HepG2 (cell line): ENCODE measurements around the gene MED13L. TPM values are rescaled to one million over a fixed set of nuclear protein-coding genes. Genes with fewer than 3 reads are reported as not detected.

Source experiments
- EP300 ChIP-seq, 3 experiments: sonication (generic) in 1 of 3; formaldehyde crosslinking in 1 of 3; IDR thresholded peaks; 2 replicates each; pipeline versions ENCODE4 v1.5.1 to v1.6.1; 2011 to 2020; ENCODE audit warnings: low read depth in 2 of 3, low read length in 2 of 3, borderline replicate concordance in 1 of 3, improper control_type of control experiment in 1 of 3, mild to moderate bottlenecking in 1 of 3, missing genetic modification reagents in 1 of 3, moderate library complexity in 1 of 3
- FOXK2 ChIP-seq: fragments of 450-650 bp; IDR thresholded peaks from 2 replicates; pipeline ENCODE4 v1.6.1; 2016
- FOXP1 ChIP-seq, 2 experiments: fragments of 450-650 bp in 1 of 2; IDR thresholded peaks; 2 replicates each; pipeline ENCODE4 v1.6.1; 2017 to 2018; ENCODE audit warnings: antibody characterized with exemption in 1 of 2
- KMT2A ChIP-seq: sonication (generic); formaldehyde crosslinking; IDR thresholded peaks from 2 replicates; pipeline ENCODE4 v1.4.0; 2020; ENCODE audit warnings: missing genetic modification reagents
- NR1H2 ChIP-seq: sonication (generic); formaldehyde crosslinking; IDR thresholded peaks from 2 replicates; pipeline ENCODE4 v1.8.1; 2022; ENCODE audit warnings: low read depth, missing genetic modification reagents, borderline replicate concordance
- SIN3A ChIP-seq: IDR thresholded peaks from 2 replicates; pipeline ENCODE4 v1.6.1; 2011; ENCODE audit warnings: low read depth, mild to moderate bottlenecking, control low read depth, low read length, borderline replicate concordance
- SOX13 ChIP-seq, 3 experiments: fragments of 450-650 bp in 1 of 3; sonication (generic) in 1 of 3; formaldehyde crosslinking in 1 of 3; IDR thresholded peaks in 2 of 3; conservative IDR thresholded peaks in 1 of 3; 2 replicates each; pipeline versions ENCODE4 v1.5.0 to v1.6.1; 2016 to 2020; ENCODE audit warnings: antibody characterized with exemption in 1 of 3, mild to moderate bottlenecking in 1 of 3, missing compliant biosample characterization in 1 of 3, missing genetic modification reagents in 1 of 3, moderate library complexity in 1 of 3
- ZNF121 ChIP-seq: sonication (generic); formaldehyde crosslinking; IDR thresholded peaks from 2 replicates; pipeline ENCODE4 v1.5.0; 2020; ENCODE audit warnings: mild to moderate bottlenecking, missing genetic modification reagents
- ZNF124 ChIP-seq: sonication (generic); formaldehyde crosslinking; IDR thresholded peaks from 2 replicates; pipeline ENCODE4 v1.4.0; 2020; ENCODE audit warnings: missing genetic modification reagents
- ZNF234 ChIP-seq: sonication (generic); formaldehyde crosslinking; conservative IDR thresholded peaks from 2 replicates; pipeline ENCODE4 v1.5.1; 2020; ENCODE audit warnings: mild to moderate bottlenecking, missing genetic modification reagents
- ZNF3 ChIP-seq: IDR thresholded peaks from 2 replicates; pipeline ENCODE4 v1.7.0; 2017; ENCODE audit warnings: inconsistent platforms
- ZNF619 ChIP-seq: sonication (generic); formaldehyde crosslinking; IDR thresholded peaks from 2 replicates; pipeline ENCODE4 v1.4.0; 2020; ENCODE audit warnings: mild to moderate bottlenecking, missing genetic modification reagents
- polyA plus RNA-seq, 8 experiments: library from polyadenylated mRNA; depleted of rRNA in 3 of 8; stranded (reverse) in 7 of 8; unstranded in 1 of 8; fragments of >200 nt; fragmentation: Illumina TruSeq in 4 of 8; extraction: Trizol in 4 of 8; gene quantifications; 2 replicates each; pipeline versions ENCODE4 v1.2.1 to v1.2.3, GENCODE V29; 2011 to 2016; ENCODE audit warnings: low read depth in 4 of 8, missing spikeins in 1 of 8, mixed read lengths in 1 of 8; ENCODE audit not compliant: insufficient read depth in 1 of 8
- total RNA-seq, 5 experiments: library from RNA; depleted of rRNA; stranded (reverse); fragments of >200 nt; fragmentation: Illumina TruSeq; extraction: Trizol; gene quantifications; 2 replicates each; pipeline ENCODE4 v1.2.3, GENCODE V29; 2016; ENCODE audit warnings: low read depth in 1 of 5
- TF ChIP-seq, protein P1 (sequence below): IDR thresholded peaks from 2 replicates; pipeline ENCODE4 v1.6.1; 2012; ENCODE audit warnings: low read length, improper control_type of control experiment
- TF ChIP-seq, protein P2 (sequence below): IDR thresholded peaks from 2 replicates; pipeline ENCODE4 v1.4.0; 2020; ENCODE audit warnings: mild to moderate bottlenecking, missing genetic modification reagents
- TF ChIP-seq, protein P3 (sequence below): sonication (generic); formaldehyde crosslinking; IDR thresholded peaks from 2 replicates; pipeline ENCODE4 v1.8.1; 2022; ENCODE audit warnings: low read depth, mild to moderate bottlenecking, missing genetic modification reagents
- TF ChIP-seq, protein P4 (sequence below): sonication (generic); formaldehyde crosslinking; IDR thresholded peaks from 2 replicates; pipeline ENCODE4 v1.8.0; 2023; ENCODE audit warnings: mild to moderate bottlenecking, missing genetic modification reagents

Gene MED13L
- total and polyA plus RNA-seq, 2 of the 13 experiments (the other 11 are each of a cell fraction or from before 2014, with no cell fraction given): 24.8 to 38.9 TPM

DNA sequence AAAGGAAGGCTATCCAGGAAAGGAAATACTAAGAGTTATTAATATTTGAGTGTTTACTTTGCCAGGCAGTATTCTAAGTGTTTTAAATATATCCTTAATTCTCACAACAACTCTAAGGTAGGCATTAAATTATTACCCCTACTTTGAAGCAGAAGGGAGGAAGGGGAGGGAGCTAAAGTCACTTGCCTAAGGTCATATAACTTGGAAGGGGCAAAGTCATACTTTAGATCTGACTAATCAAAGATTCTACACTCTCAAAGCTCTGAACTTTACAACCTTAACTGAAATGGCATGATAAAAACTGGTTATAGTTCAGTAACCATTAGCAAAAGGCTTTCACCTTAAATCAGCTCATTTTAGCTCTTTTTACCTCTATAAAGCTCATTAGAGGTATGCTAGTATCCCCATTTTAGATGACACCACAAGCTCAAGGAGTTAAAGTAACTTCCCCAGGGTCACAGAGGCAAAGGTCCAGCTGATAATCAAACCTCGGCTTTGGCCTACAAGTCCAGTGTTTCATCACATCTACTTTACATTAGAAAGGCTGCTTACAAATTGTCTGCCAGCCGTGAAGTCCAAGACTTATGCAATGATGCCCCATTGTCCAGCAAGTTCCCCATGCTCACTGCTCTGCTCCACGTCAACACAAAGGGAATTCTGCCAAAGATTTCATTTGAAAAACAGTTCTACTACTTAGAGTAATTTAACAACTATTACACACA, 223.9 kb downstream of the MED13L start (continued):
- TF ChIP-seq ZNF124 (CRISPR knock-in tag) (no peak), ZNF3 (CRISPR knock-in tag) (no peak), EP300 (IDR thresholded peaks at IDR 0.05; ENCODE audit: low read depth in 2 of 2, low read length in 2 of 2) (peak in 1 of 2 experiments; percentile 40; a peak in 1 of 4 replicates), EP300 (CRISPR knock-in tag; IDR thresholded peaks at IDR 0.05; ENCODE audit: borderline replicate concordance) (no peak), ZNF619 (CRISPR knock-in tag) (no peak), SIN3A (no peak), FOXK2 (0 out of 2 replicates have a peak, but pooled peaks have one; percentile 18), FOXP1 (IDR thresholded peaks at IDR 0.05) (no peak), FOXP1 (CRISPR knock-in tag; IDR thresholded peaks at IDR 0.05) (peak; percentile 43; the same call in 1 of the 2 replicates), NR1H2 (CRISPR knock-in tag) (no peak), ZNF121 (no peak), ZNF234 (no peak), KMT2A (CRISPR knock-in tag) (no peak), SOX13 (IDR thresholded peaks at IDR 0.05) (peak; percentile 89), SOX13 (CRISPR knock-in tag; conservative IDR thresholded peaks at IDR 0.05 in 1 of 2, IDR thresholded peaks at IDR 0.05 in 1 of 2) (peak in 1 of 2 experiments; percentile 95; a peak in 2 of 4 replicates)
- TF ChIP-seq, protein P1, sequence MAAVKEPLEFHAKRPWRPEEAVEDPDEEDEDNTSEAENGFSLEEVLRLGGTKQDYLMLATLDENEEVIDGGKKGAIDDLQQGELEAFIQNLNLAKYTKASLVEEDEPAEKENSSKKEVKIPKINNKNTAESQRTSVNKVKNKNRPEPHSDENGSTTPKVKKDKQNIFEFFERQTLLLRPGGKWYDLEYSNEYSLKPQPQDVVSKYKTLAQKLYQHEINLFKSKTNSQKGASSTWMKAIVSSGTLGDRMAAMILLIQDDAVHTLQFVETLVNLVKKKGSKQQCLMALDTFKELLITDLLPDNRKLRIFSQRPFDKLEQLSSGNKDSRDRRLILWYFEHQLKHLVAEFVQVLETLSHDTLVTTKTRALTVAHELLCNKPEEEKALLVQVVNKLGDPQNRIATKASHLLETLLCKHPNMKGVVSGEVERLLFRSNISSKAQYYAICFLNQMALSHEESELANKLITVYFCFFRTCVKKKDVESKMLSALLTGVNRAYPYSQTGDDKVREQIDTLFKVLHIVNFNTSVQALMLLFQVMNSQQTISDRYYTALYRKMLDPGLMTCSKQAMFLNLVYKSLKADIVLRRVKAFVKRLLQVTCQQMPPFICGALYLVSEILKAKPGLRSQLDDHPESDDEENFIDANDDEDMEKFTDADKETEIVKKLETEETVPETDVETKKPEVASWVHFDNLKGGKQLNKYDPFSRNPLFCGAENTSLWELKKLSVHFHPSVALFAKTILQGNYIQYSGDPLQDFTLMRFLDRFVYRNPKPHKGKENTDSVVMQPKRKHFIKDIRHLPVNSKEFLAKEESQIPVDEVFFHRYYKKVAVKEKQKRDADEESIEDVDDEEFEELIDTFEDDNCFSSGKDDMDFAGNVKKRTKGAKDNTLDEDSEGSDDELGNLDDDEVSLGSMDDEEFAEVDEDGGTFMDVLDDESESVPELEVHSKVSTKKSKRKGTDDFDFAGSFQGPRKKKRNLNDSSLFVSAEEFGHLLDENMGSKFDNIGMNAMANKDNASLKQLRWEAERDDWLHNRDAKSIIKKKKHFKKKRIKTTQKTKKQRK: no peak
- TF ChIP-seq, protein P2, sequence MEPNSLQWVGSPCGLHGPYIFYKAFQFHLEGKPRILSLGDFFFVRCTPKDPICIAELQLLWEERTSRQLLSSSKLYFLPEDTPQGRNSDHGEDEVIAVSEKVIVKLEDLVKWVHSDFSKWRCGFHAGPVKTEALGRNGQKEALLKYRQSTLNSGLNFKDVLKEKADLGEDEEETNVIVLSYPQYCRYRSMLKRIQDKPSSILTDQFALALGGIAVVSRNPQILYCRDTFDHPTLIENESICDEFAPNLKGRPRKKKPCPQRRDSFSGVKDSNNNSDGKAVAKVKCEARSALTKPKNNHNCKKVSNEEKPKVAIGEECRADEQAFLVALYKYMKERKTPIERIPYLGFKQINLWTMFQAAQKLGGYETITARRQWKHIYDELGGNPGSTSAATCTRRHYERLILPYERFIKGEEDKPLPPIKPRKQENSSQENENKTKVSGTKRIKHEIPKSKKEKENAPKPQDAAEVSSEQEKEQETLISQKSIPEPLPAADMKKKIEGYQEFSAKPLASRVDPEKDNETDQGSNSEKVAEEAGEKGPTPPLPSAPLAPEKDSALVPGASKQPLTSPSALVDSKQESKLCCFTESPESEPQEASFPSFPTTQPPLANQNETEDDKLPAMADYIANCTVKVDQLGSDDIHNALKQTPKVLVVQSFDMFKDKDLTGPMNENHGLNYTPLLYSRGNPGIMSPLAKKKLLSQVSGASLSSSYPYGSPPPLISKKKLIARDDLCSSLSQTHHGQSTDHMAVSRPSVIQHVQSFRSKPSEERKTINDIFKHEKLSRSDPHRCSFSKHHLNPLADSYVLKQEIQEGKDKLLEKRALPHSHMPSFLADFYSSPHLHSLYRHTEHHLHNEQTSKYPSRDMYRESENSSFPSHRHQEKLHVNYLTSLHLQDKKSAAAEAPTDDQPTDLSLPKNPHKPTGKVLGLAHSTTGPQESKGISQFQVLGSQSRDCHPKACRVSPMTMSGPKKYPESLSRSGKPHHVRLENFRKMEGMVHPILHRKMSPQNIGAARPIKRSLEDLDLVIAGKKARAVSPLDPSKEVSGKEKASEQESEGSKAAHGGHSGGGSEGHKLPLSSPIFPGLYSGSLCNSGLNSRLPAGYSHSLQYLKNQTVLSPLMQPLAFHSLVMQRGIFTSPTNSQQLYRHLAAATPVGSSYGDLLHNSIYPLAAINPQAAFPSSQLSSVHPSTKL: peak; percentile 71
- TF ChIP-seq, protein P3, sequence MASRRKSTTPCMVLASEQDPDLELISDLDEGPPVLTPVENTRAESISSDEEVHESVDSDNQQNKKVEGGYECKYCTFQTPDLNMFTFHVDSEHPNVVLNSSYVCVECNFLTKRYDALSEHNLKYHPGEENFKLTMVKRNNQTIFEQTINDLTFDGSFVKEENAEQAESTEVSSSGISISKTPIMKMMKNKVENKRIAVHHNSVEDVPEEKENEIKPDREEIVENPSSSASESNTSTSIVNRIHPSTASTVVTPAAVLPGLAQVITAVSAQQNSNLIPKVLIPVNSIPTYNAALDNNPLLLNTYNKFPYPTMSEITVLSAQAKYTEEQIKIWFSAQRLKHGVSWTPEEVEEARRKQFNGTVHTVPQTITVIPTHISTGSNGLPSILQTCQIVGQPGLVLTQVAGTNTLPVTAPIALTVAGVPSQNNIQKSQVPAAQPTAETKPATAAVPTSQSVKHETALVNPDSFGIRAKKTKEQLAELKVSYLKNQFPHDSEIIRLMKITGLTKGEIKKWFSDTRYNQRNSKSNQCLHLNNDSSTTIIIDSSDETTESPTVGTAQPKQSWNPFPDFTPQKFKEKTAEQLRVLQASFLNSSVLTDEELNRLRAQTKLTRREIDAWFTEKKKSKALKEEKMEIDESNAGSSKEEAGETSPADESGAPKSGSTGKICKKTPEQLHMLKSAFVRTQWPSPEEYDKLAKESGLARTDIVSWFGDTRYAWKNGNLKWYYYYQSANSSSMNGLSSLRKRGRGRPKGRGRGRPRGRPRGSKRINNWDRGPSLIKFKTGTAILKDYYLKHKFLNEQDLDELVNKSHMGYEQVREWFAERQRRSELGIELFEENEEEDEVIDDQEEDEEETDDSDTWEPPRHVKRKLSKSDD (CRISPR knock-in tag): no peak
- TF ChIP-seq, protein P4, sequence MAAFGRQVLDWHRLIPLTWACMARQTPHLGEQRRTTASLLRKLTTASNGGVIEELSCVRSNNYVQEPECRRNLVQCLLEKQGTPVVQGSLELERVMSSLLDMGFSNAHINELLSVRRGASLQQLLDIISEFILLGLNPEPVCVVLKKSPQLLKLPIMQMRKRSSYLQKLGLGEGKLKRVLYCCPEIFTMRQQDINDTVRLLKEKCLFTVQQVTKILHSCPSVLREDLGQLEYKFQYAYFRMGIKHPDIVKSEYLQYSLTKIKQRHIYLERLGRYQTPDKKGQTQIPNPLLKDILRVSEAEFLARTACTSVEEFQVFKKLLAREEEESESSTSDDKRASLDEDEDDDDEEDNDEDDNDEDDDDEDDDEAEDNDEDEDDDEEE (CRISPR knock-in tag): no peak
